K562 (cell line): ENCODE data around the gene LMAN1L. TPM values are rescaled to one million over a fixed set of nuclear protein-coding genes. Genes with fewer than 3 reads are reported as not detected.

Source experiments
- NCOA1 ChIP-seq: fragments of 450-650 bp; IDR thresholded peaks from 2 replicates; pipeline ENCODE4 v1.6.1; 2016; ENCODE audit warnings: low read depth
- POLR2AphosphoS2 ChIP-seq: IDR thresholded peaks from 2 replicates; pipeline ENCODE4 v1.6.1; 2012; ENCODE audit warnings: low read length, improper control_type of control experiment
- SIN3B ChIP-seq: fragments of 450-650 bp; IDR thresholded peaks from 2 replicates; pipeline ENCODE4 v1.6.1; 2017; ENCODE audit warnings: low read depth, mild to moderate bottlenecking, moderate library complexity
- ZFPM2 ChIP-seq: fragments of 250-450 bp; sonication (Bioruptor Pico); IDR thresholded peaks from 2 replicates; pipeline ENCODE4 v1.5.1; 2022; ENCODE audit warnings: mild to moderate bottlenecking
- ZNF174 ChIP-seq: fragments of 250-450 bp; sonication (Bioruptor Pico); IDR thresholded peaks from 2 replicates; pipeline ENCODE4 v1.4.0; 2020; ENCODE audit warnings: mild to moderate bottlenecking
- polyA plus RNA-seq, 8 experiments: library from polyadenylated mRNA; depleted of rRNA in 4 of 8; stranded (reverse) in 5 of 8; unstranded in 3 of 8; fragments of >200 nt; fragmentation: Nextera tagmentation in 2 of 8; fragmentation: Illumina TruSeq in 1 of 8; extraction: Ambion mirVana in 2 of 8; extraction: Trizol in 1 of 8; gene quantifications; 2 replicates each; pipeline versions ENCODE4 v1.2.1 to v1.2.3, GENCODE V29; 2011 to 2014; ENCODE audit warnings: inconsistent platforms in 1 of 8, missing spikeins in 1 of 8
- total RNA-seq, 7 experiments: library from RNA; depleted of rRNA in 6 of 7; stranded (reverse); fragments of >200 nt in 6 of 7; fragmentation: Illumina TruSeq in 2 of 7; extraction: Trizol in 2 of 7; gene quantifications; 2 replicates each; pipeline versions ENCODE4 v1.2.1 to v1.2.3, GENCODE V29; 2011 to 2021; ENCODE audit warnings: low replicate concordance in 1 of 7
- TF ChIP-seq, protein P1 (sequence below), 2 experiments: IDR thresholded peaks; 2 replicates each; pipeline ENCODE4 v1.6.1; 2012; ENCODE audit warnings: improper control_type of control experiment in 2 of 2, low read depth in 2 of 2, low read length in 2 of 2, borderline replicate concordance in 1 of 2
- TF ChIP-seq, protein P2 (sequence below): sonication (generic); formaldehyde crosslinking; IDR thresholded peaks from 2 replicates; pipeline ENCODE4 v1.9.0; 2022; ENCODE audit warnings: mild to moderate bottlenecking, missing genetic modification reagents
- TF ChIP-seq, protein P3 (sequence below): IDR thresholded peaks from 2 replicates; pipeline ENCODE4 v1.6.1; 2011; ENCODE audit not compliant: insufficient read length; ENCODE audit errors: extremely low read depth
- TF ChIP-seq, protein P4 (sequence below): sonication (generic); formaldehyde crosslinking; IDR thresholded peaks from 2 replicates; pipeline ENCODE4 v1.9.0; 2022; ENCODE audit warnings: mild to moderate bottlenecking, missing genetic modification reagents
- TF ChIP-seq, protein P5 (sequence below), 3 experiments: fragments of 200-800 bp in 1 of 3; fragments of 250-450 bp in 1 of 3; fragments of 450-650 bp in 1 of 3; sonication (Bioruptor Pico) in 1 of 3; sonication (Bioruptor generic) in 1 of 3; formaldehyde crosslinking in 1 of 3; IDR thresholded peaks; 2 replicates each; pipeline versions ENCODE4 v1.6.1 to v1.8.0; 2016 to 2022; ENCODE audit warnings: mild to moderate bottlenecking in 2 of 3, missing genetic modification characterization in 2 of 3, missing compliant biosample characterization in 1 of 3, moderate library complexity in 1 of 3

The LMAN1L gene
- total and polyA plus RNA-seq, 9 of the 15 experiments (the other 6 are each of a cell fraction or from before 2014, with no cell fraction given), result not detected

DNA sequence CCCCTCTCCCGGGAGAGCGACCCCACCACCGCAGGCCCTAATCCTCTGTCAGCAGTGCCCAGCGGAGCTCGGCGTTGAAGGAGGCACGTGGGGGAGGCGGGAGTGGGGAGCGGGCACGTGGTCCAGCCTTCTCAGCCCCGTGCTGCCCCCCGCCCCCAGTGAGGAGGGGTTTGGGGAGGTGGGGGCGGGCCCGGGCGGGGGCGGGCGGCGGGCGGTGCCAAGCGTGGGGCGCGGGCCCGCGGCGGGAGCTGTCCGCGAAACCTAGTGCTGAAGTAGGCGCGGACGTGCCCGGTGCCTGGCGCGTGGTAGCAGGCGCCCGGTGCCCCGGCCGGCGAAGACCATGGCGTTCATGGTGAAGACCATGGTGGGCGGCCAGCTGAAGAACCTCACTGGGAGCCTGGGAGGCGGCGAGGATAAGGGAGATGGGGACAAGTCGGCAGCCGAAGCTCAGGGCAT, 13.8 kb downstream of the LMAN1L start, which contains the start of gene CPLX3 (continued):
- TF ChIP-seq, protein P1, sequence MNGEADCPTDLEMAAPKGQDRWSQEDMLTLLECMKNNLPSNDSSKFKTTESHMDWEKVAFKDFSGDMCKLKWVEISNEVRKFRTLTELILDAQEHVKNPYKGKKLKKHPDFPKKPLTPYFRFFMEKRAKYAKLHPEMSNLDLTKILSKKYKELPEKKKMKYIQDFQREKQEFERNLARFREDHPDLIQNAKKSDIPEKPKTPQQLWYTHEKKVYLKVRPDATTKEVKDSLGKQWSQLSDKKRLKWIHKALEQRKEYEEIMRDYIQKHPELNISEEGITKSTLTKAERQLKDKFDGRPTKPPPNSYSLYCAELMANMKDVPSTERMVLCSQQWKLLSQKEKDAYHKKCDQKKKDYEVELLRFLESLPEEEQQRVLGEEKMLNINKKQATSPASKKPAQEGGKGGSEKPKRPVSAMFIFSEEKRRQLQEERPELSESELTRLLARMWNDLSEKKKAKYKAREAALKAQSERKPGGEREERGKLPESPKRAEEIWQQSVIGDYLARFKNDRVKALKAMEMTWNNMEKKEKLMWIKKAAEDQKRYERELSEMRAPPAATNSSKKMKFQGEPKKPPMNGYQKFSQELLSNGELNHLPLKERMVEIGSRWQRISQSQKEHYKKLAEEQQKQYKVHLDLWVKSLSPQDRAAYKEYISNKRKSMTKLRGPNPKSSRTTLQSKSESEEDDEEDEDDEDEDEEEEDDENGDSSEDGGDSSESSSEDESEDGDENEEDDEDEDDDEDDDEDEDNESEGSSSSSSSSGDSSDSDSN (IDR thresholded peaks at IDR 0.05; ENCODE audit: borderline replicate concordance in 1 of 2, low read depth in 2 of 2, low read length in 2 of 2), result no peak
- TF ChIP-seq, protein P2, sequence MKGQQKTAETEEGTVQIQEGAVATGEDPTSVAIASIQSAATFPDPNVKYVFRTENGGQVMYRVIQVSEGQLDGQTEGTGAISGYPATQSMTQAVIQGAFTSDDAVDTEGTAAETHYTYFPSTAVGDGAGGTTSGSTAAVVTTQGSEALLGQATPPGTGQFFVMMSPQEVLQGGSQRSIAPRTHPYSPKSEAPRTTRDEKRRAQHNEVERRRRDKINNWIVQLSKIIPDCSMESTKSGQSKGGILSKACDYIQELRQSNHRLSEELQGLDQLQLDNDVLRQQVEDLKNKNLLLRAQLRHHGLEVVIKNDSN (CRISPR knock-in tag), result no peak
- TF ChIP-seq ZNF174 (CRISPR knock-in tag) (no peak), NCOA1 (no peak), ZFPM2 (CRISPR knock-in tag) (no peak), SIN3B (no peak), POLR2AphosphoS2 (no peak)
- TF ChIP-seq, protein P3, sequence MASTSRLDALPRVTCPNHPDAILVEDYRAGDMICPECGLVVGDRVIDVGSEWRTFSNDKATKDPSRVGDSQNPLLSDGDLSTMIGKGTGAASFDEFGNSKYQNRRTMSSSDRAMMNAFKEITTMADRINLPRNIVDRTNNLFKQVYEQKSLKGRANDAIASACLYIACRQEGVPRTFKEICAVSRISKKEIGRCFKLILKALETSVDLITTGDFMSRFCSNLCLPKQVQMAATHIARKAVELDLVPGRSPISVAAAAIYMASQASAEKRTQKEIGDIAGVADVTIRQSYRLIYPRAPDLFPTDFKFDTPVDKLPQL, result no peak
- TF ChIP-seq, protein P4, sequence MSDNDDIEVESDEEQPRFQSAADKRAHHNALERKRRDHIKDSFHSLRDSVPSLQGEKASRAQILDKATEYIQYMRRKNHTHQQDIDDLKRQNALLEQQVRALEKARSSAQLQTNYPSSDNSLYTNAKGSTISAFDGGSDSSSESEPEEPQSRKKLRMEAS, result 0 out of 2 replicates have a peak, but pooled peaks have one; percentile 28
- TF ChIP-seq, protein P5, sequence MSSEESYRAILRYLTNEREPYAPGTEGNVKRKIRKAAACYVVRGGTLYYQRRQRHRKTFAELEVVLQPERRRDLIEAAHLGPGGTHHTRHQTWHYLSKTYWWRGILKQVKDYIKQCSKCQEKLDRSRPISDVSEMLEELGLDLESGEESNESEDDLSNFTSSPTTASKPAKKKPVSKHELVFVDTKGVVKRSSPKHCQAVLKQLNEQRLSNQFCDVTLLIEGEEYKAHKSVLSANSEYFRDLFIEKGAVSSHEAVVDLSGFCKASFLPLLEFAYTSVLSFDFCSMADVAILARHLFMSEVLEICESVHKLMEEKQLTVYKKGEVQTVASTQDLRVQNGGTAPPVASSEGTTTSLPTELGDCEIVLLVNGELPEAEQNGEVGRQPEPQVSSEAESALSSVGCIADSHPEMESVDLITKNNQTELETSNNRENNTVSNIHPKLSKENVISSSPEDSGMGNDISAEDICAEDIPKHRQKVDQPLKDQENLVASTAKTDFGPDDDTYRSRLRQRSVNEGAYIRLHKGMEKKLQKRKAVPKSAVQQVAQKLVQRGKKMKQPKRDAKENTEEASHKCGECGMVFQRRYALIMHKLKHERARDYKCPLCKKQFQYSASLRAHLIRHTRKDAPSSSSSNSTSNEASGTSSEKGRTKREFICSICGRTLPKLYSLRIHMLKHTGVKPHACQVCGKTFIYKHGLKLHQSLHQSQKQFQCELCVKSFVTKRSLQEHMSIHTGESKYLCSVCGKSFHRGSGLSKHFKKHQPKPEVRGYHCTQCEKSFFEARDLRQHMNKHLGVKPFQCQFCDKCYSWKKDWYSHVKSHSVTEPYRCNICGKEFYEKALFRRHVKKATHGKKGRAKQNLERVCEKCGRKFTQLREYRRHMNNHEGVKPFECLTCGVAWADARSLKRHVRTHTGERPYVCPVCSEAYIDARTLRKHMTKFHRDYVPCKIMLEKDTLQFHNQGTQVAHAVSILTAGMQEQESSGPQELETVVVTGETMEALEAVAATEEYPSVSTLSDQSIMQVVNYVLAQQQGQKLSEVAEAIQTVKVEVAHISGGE (CRISPR knock-in tag; IDR thresholded peaks at IDR 0.05), result no peak
